HepG2 (cell line): Measurements from ENCODE around the gene PLEKHA8. TPM values are rescaled to one million over a fixed set of nuclear protein-coding genes. Genes with fewer than 3 reads are reported as not detected.

Experiments
- AGO1 ChIP-seq: fragments of 200-400 bp; formaldehyde crosslinking; IDR thresholded peaks from 2 replicates; pipeline ENCODE4 v1.6.1; 2017; ENCODE audit warnings: mild to moderate bottlenecking, low read depth, low read length, moderate library complexity; ENCODE audit not compliant: poor library complexity, severe bottlenecking
- DNMT1 ChIP-seq: sonication (generic); formaldehyde crosslinking; IDR thresholded peaks from 2 replicates; pipeline ENCODE4 v1.5.1; 2020; ENCODE audit warnings: mild to moderate bottlenecking, missing genetic modification reagents
- E2F1 ChIP-seq: sonication (generic); formaldehyde crosslinking; IDR thresholded peaks from 2 replicates; pipeline ENCODE4 v1.5.0; 2020; ENCODE audit warnings: missing genetic modification reagents
- FOXA3 ChIP-seq: IDR thresholded peaks from 2 replicates; pipeline ENCODE4 v1.6.1; 2016; ENCODE audit warnings: missing genetic modification reagents, missing compliant biosample characterization
- HNF4A ChIP-seq: sonication (generic); formaldehyde crosslinking; IDR thresholded peaks from 2 replicates; pipeline ENCODE4 v1.4.0; 2020; ENCODE audit warnings: missing genetic modification reagents
- MEIS1 ChIP-seq: sonication (generic); formaldehyde crosslinking; IDR thresholded peaks from 2 replicates; pipeline ENCODE4 v1.9.0; 2021; ENCODE audit warnings: mild to moderate bottlenecking, missing genetic modification reagents, moderate library complexity, borderline replicate concordance
- PHF5A ChIP-seq: IDR thresholded peaks from one replicate; pipeline ENCODE4 v1.6.1; 2018; ENCODE audit warnings: low read depth, missing genetic modification reagents; ENCODE audit not compliant: unreplicated experiment
- RARA ChIP-seq: IDR thresholded peaks from 2 replicates; pipeline ENCODE4 v1.6.1; 2016; ENCODE audit warnings: missing genetic modification reagents, missing compliant biosample characterization
- REST ChIP-seq, 2 experiments: IDR thresholded peaks; 2 replicates each; pipeline ENCODE4 v1.6.1; 2011 to 2012; ENCODE audit warnings: low read length in 2 of 2, borderline replicate concordance in 1 of 2, low read depth in 1 of 2, mild to moderate bottlenecking in 1 of 2, moderate library complexity in 1 of 2
- SIX4 ChIP-seq: sonication (generic); formaldehyde crosslinking; IDR thresholded peaks from 2 replicates; pipeline ENCODE4 v1.4.0; 2020; ENCODE audit warnings: missing genetic modification reagents
- SSRP1 ChIP-seq: IDR thresholded peaks from 2 replicates; pipeline ENCODE4 v1.6.1; 2016; ENCODE audit warnings: control low read depth
- SUZ12 ChIP-seq: fragments of 150-350 bp; IDR thresholded peaks from 2 replicates; pipeline ENCODE4 v1.6.1; 2014; ENCODE audit warnings: low read depth, low read length
- TBX3 ChIP-seq: fragments of 450-650 bp; IDR thresholded peaks from 2 replicates; pipeline ENCODE4 v1.6.1; 2017; ENCODE audit warnings: antibody characterized with exemption, mild to moderate bottlenecking, inconsistent platforms, borderline replicate concordance
- ZBTB3 ChIP-seq: sonication (generic); formaldehyde crosslinking; IDR thresholded peaks from 2 replicates; pipeline ENCODE4 v1.4.0; 2020; ENCODE audit warnings: low read depth, mild to moderate bottlenecking, moderate library complexity, missing genetic modification reagents, borderline replicate concordance
- ZFP1 ChIP-seq: IDR thresholded peaks from 2 replicates; pipeline ENCODE4 v1.6.1; 2016
- ZMAT3 ChIP-seq: sonication (generic); formaldehyde crosslinking; conservative IDR thresholded peaks from 2 replicates; pipeline ENCODE4 v1.7.0; 2021; ENCODE audit warnings: missing genetic modification reagents
- ZNF225 ChIP-seq: sonication (generic); formaldehyde crosslinking; IDR thresholded peaks from 2 replicates; pipeline ENCODE4 v1.4.0; 2020; ENCODE audit warnings: mild to moderate bottlenecking, missing genetic modification reagents
- ZNF737 ChIP-seq: sonication (generic); formaldehyde crosslinking; IDR thresholded peaks from 2 replicates; pipeline ENCODE4 v1.5.0; 2020; ENCODE audit warnings: missing genetic modification reagents, mild to moderate bottlenecking, borderline replicate concordance
- ZSCAN25 ChIP-seq: sonication (generic); formaldehyde crosslinking; IDR thresholded peaks from 2 replicates; pipeline ENCODE4 v1.8.0; 2022; ENCODE audit warnings: mild to moderate bottlenecking, missing genetic modification reagents
- polyA plus RNA-seq, 8 experiments: library from polyadenylated mRNA; depleted of rRNA in 3 of 8; stranded (reverse) in 7 of 8; unstranded in 1 of 8; fragments of >200 nt; fragmentation: Illumina TruSeq in 4 of 8; extraction: Trizol in 4 of 8; gene quantifications; 2 replicates each; pipeline versions ENCODE4 v1.2.1 to v1.2.3, GENCODE V29; 2011 to 2016; ENCODE audit warnings: low read depth in 4 of 8, missing spikeins in 1 of 8, mixed read lengths in 1 of 8; ENCODE audit not compliant: insufficient read depth in 1 of 8
- total RNA-seq, 5 experiments: library from RNA; depleted of rRNA; stranded (reverse); fragments of >200 nt; fragmentation: Illumina TruSeq; extraction: Trizol; gene quantifications; 2 replicates each; pipeline ENCODE4 v1.2.3, GENCODE V29; 2016; ENCODE audit warnings: low read depth in 1 of 5

Gene PLEKHA8
- total and polyA plus RNA-seq, 2 of the 13 experiments (the other 11 are each of a cell fraction or from before 2014, with no cell fraction given): 12.5 to 26.4 TPM

GRCh38 chr7:30028216-30028748, at the start of gene PLEKHA8 (continued):
- TF ChIP-seq REST (IDR thresholded peaks at IDR 0.05; ENCODE audit: borderline replicate concordance in 1 of 2, low read depth in 1 of 2, low read length in 2 of 2): no peak; a peak in 1 of 4 replicates
- TF ChIP-seq DNMT1 (CRISPR knock-in tag): no peak
- no peak for TF ChIP-seq TBX3
- peak; percentile 46 for TF ChIP-seq HNF4A
- TF ChIP-seq PHF5A (CRISPR knock-in tag): no peak
- peak; percentile 74; the same call in 1 of the 2 replicates for TF ChIP-seq ZBTB3 (CRISPR knock-in tag)
- TF ChIP-seq RARA (CRISPR knock-in tag): peak; percentile 37
- no peak for TF ChIP-seq ZNF225
- peak; percentile 65; the same call in 1 of the 2 replicates for TF ChIP-seq MEIS1
- TF ChIP-seq SSRP1 (CRISPR knock-in tag): no peak
- TF ChIP-seq SUZ12: no peak
- 0 out of 2 replicates have a peak, but pooled peaks have one; percentile 51 for TF ChIP-seq E2F1 (CRISPR knock-in tag)
- TF ChIP-seq FOXA3 (CRISPR knock-in tag): peak; percentile 46; the same call in 1 of the 2 replicates
- TF ChIP-seq ZFP1: no peak
- TF ChIP-seq ZMAT3 (CRISPR knock-in tag): peak; percentile 85
- no peak for TF ChIP-seq AGO1
- TF ChIP-seq SIX4 (CRISPR knock-in tag): 0 out of 2 replicates have a peak, but pooled peaks have one; percentile 52
- TF ChIP-seq ZSCAN25 (CRISPR knock-in tag): no peak; the same call in 1 of the 2 replicates
- TF ChIP-seq ZNF737 (CRISPR knock-in tag): no peak
